Measurements from ENCODE around the gene VPS13C. TPM values are rescaled to one million over a fixed set of nuclear protein-coding genes. Genes with fewer than 3 reads are reported as not detected.
A peak's percentile ranks its signal among the peaks of the same experiment; 100 is the strongest.

VPS13C gene
- polyA plus RNA-seq, 1 experiment, result 6.0 TPM

- H3K4me3 ChIP-seq (ENCODE audit: low read depth, low read length), result no peak overlapping the region
- POLR2A ChIA-PET, result interaction anchor here (0.6 kb wide), 1 partner anchor 11 kb away, joined by 3 read pairs; no protein-coding TSS in a partner anchor
- no peak for DNase-seq (ENCODE audit: low read depth)
- H3K36me3 ChIP-seq (ENCODE audit: control insufficient read depth, insufficient read depth, low read length), result no peaks in the 10 kb centered on the region
- no peaks in the 10 kb centered on the region; the same call in 1 of the 2 replicates for H3K27me3 ChIP-seq (ENCODE audit: control insufficient read depth, insufficient read depth, low read length)
- CTCF ChIA-PET, result no interaction called here
- no peak for TF ChIP-seq CTCF (IDR thresholded peaks at IDR 0.05; ENCODE audit: insufficient read depth, low read depth, low read length)
These were observed 220.2 kb downstream of the VPS13C start for GRCh38 chr15:61840090-61840489.

- TF ChIP-seq CTCF (IDR thresholded peaks at IDR 0.05; ENCODE audit: insufficient read depth, low read depth, low read length), result no peak
- no peak overlapping the region for H3K4me3 ChIP-seq (ENCODE audit: low read depth, low read length)
- no peak for DNase-seq (ENCODE audit: low read depth)
- H3K27me3 ChIP-seq (ENCODE audit: control insufficient read depth, insufficient read depth, low read length), result no peaks in the 10 kb centered on the region; the same call in 1 of the 2 replicates
- POLR2A ChIA-PET, result no interaction called here
- H3K36me3 ChIP-seq (ENCODE audit: control insufficient read depth, insufficient read depth, low read length), result no peaks in the 10 kb centered on the region
- CTCF ChIA-PET, result no interaction called here
These were observed 220.7 kb downstream of the VPS13C start for GRCh38 chr15:61839546-61839945.

- ChIA-PET POLR2A (interaction anchor here (0.6 kb wide), 1 partner anchor 1441 kb away, joined by 5 read pairs; no protein-coding TSS in a partner anchor), CTCF (interaction anchor here (0.6 to 4.1 kb wide), 27 partner anchors 10 to 1328 kb away, joined by 3 to 28 read pairs (median 4); no protein-coding TSS in a partner anchor)
- no peaks in the 10 kb centered on the region for H3K36me3 ChIP-seq (ENCODE audit: control insufficient read depth, insufficient read depth, low read length)
- H3K4me3 ChIP-seq (ENCODE audit: low read depth, low read length), result no peak overlapping the region
- DNase-seq (ENCODE audit: low read depth), result peak; percentile 0
- peak; percentile 96 for TF ChIP-seq CTCF (IDR thresholded peaks at IDR 0.05; ENCODE audit: insufficient read depth, low read depth, low read length)
- no peaks in the 10 kb centered on the region for H3K27me3 ChIP-seq (ENCODE audit: control insufficient read depth, insufficient read depth, low read length)
These were observed 224.6 kb downstream of the VPS13C start for GRCh38 chr15:61835496-61836106.

GRCh38 chr15:61835029-61835428, 225.2 kb downstream of the VPS13C start:
- Histone ChIP-seq H3K4me3 (ENCODE audit: low read depth, low read length) (no peak overlapping the region), H3K27me3 (ENCODE audit: control insufficient read depth, insufficient read depth, low read length) (no peaks in the 10 kb centered on the region), H3K36me3 (ENCODE audit: control insufficient read depth, insufficient read depth, low read length) (no peaks in the 10 kb centered on the region)
- ChIA-PET POLR2A (interaction anchor here (0.6 kb wide), 1 partner anchor 1440 kb away, joined by 5 read pairs; no protein-coding TSS in a partner anchor), CTCF (interaction anchor here (0.7 to 4.1 kb wide), 24 partner anchors 10 to 1327 kb away, joined by 3 to 28 read pairs (median 4); no protein-coding TSS in a partner anchor)
- TF ChIP-seq CTCF (IDR thresholded peaks at IDR 0.05; ENCODE audit: insufficient read depth, low read depth, low read length), result no peak
- DNase-seq (ENCODE audit: low read depth), result no peak

- CTCF ChIA-PET, result interaction anchor here (0.5 to 4.1 kb wide), 25 partner anchors 11 to 1329 kb away, joined by 3 to 28 read pairs (median 4); no protein-coding TSS in a partner anchor
- POLR2A ChIA-PET, result no interaction called here
- Histone ChIP-seq H3K4me3 (ENCODE audit: low read depth, low read length) (no peak overlapping the region), H3K36me3 (ENCODE audit: control insufficient read depth, insufficient read depth, low read length) (no peaks in the 10 kb centered on the region), H3K27me3 (ENCODE audit: control insufficient read depth, insufficient read depth, low read length) (no peaks in the 10 kb centered on the region)
- DNase-seq (ENCODE audit: low read depth), result peak; percentile 1
- TF ChIP-seq CTCF (IDR thresholded peaks at IDR 0.05; ENCODE audit: insufficient read depth, low read depth, low read length), result peak; percentile 98
These were observed 226.1 kb downstream of the VPS13C start for GRCh38 chr15:61834076-61834697.

Data from BJ (cell line).